Nucleus accumbens (tissue), 56 donors: ENCODE measurements around the gene SIX3.
A peak's percentile ranks its signal among the peaks of the same experiment; 100 is the strongest.

ENCODE experiments used
- DNase-seq, 56 donors: peaks; one replicate each; lab custom pipeline; 2025; lab: John Stamatoyannopoulos, UW

The SIX3 gene

DNA sequence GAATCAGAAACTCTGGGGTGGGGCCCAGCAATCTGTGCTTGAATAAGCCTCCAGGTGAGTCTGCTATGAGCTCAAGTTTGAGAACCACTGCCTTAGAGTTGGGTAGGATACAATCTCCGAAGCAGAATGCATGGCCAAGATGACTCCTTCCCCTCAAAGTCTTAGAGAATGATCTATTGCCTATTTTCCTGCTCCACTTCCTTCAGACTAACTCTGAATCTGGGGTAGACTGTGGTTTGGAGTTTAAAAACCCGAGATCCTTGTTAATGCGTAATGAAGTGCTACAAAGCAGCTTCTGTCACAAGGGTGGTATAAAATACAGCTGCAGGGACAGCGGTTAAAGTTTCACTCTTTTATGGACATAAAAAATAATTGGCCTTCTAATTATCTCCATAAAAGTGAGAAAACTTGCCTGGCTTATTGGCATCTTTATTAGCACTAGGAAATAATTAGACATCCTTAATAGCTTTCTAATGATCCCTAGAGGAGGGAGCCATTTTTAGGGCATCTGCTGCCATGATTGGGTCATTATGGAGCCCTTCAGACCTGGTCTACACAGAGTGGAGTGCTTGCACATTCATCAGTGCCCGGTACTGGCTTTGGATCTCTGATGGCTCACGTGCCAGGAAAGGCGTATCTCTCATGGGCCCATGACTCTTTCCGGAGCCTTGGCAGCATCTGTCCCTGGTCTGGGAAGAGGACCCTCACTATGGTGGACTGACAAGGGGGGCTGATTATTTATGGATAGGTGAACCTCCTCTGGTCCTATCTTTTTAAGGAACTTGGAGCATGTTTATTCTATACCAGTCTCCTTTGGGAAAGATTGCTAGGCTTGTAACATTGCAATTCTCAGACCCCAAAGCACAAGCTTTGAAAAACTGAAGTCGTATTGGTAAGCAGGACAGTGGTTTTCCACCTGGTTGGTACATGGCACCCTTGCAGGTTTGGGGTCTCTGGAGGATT is 39.5 kb downstream of the SIX3 start:
- no peak for DNase-seq

DNA sequence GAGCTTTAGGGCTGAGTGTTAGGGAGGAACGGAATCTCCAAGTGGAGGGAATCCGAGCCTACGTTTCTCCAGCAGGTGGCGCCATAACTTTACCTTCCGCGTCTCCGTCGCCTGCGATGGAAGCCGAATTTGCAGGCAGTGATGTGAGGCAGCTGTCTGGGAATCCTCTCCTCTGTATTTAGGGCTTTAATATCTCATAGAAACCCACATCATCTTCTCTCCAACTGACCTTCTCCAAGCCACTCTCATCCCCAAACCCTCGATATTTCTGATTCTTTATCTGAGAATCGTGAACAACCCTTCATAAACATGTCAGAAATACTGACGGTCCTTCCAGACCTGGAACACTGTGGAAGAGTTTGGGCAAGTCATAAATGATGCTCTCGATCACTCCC is 40.2 kb downstream of the SIX3 start:
- DNase-seq = peak in 47 of 56 donors; percentile 7 to 86 (median 44)

DNA sequence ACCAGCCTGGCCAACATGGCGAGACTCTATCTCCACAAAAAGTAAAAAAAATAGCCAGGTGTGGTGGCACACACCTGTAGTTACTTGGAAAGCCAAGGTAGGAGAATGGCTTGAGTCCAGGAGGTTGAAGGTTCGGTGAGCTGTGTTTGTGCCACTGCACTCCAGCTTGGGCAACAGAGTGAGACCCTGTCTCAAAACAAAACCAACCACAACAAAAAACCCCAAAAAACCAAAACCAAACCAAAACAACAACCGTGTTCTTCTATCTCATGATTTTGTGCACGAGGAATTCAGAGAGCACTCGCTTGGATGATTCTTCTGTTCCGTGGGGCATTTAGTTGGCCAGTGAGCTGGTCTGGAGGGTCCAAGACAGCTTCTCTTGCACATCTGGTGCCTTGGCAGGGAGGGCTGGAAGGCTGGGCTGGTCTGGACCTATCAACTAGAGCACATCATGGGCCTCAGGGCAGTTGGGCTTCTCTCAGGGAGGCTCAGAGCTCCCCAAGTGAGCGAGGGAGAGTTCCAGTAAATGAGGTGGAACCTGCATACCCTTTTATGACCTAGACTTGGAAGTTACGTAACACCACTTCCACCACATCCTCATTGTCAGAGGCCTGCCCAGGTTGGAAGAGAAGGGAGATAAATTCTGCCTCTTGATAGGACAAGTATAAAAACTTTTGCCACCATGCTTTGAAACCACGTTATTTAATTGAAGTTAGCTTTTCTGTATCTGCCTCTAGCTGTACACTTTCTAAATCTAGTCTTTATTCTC is 42.5 kb downstream of the SIX3 start:
- DNase-seq = no peak

DNA sequence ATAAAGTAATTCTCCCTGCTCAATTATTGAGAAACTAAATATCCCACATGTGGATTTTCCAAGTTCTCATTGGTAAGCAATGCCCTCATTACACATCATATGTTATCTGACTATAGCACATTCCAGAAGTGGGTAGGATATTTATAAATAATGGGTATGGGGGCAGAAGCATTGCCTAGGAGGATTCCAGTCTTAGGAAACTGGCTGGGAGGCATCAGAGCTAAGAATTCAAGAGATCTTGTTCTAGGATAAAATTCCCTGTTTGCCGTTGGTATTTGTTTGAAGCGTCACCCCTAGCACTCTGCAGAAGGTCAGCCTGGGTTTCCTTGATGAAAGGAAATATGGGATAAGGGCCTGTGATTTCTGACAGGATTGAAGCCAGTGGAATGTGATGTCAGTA is 47.7 kb downstream of the SIX3 start:
- no peak for DNase-seq

DNA sequence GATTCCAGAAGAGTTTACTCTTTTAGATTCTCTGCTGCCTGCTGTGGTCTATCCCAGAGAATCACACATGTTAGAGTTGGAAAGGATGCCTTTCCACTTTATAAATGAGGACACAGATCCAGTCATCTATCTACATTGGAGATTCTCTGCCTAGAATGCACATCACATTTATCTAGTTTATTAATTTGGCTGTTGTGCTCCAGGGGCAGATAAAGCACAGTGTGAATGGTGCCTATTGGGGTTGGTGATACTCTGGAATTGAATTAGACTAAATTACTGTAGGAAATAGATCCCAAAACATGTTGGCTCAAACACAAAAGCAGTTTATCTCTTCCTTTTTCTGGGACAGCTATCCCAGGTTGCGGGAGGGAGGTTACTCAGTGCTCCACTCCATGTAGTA is 52.9 kb downstream of the SIX3 start:
- DNase-seq = no peak
